Limb (tissue), 2 donors: Measurements from ENCODE around the gene ULK4.

Experiments used
- DNase-seq, 2 donors: peaks; one replicate each; pipeline ENCODE4 v3.0.0-alpha.2; 2016; ENCODE audit errors: extremely low spot score in 2 of 2

ULK4 gene

GRCh38 chr3:41365973-41366372 lies 595.9 kb downstream of the ULK4 start:
- DNase-seq, result no peak

- DNase-seq, result no peak
These were observed 597.2 kb downstream of the ULK4 start for GRCh38 chr3:41364736-41365135.

- DNase-seq, result no peak
These were observed 597.9 kb downstream of the ULK4 start for GRCh38 chr3:41363830-41364523.

- no peak for DNase-seq
These were observed 599.0 kb downstream of the ULK4 start for GRCh38 chr3:41362638-41363559.

- no peak for DNase-seq
These were observed 604.6 kb downstream of the ULK4 start for GRCh38 chr3:41357271-41357670.

- DNase-seq, result no peak
These were observed 605.1 kb downstream of the ULK4 start for GRCh38 chr3:41356775-41357174.

- DNase-seq, result no peak
These were observed 609.4 kb downstream of the ULK4 start for GRCh38 chr3:41352510-41352909.

GRCh38 chr3:41350441-41350840 lies 611.5 kb downstream of the ULK4 start:
- no peak for DNase-seq

GRCh38 chr3:41348401-41348800 lies 613.5 kb downstream of the ULK4 start:
- no peak for DNase-seq

- DNase-seq, result no peak
These were observed 615.1 kb downstream of the ULK4 start for GRCh38 chr3:41346698-41347270.

GRCh38 chr3:41345788-41346187 lies 616.1 kb downstream of the ULK4 start:
- no peak for DNase-seq

GRCh38 chr3:41339758-41340157 lies 622.1 kb downstream of the ULK4 start:
- DNase-seq, result no peak

- DNase-seq, result no peak
These were observed 623.6 kb downstream of the ULK4 start for GRCh38 chr3:41338276-41338675.

GRCh38 chr3:41334426-41334825 lies 627.5 kb downstream of the ULK4 start:
- DNase-seq, result no peak

GRCh38 chr3:41331041-41331440 lies 630.9 kb downstream of the ULK4 start:
- no peak for DNase-seq

- no peak for DNase-seq
These were observed 631.4 kb downstream of the ULK4 start for GRCh38 chr3:41330465-41330864.

- DNase-seq, result no peak
These were observed 632.0 kb downstream of the ULK4 start for GRCh38 chr3:41329881-41330280.

GRCh38 chr3:41328926-41329325 lies 633.0 kb downstream of the ULK4 start:
- DNase-seq, result no peak

GRCh38 chr3:41327718-41328117 lies 634.2 kb downstream of the ULK4 start:
- no peak for DNase-seq

- DNase-seq, result no peak
These were observed 637.8 kb downstream of the ULK4 start for GRCh38 chr3:41324156-41324475.

GRCh38 chr3:41323467-41324155 lies 638.3 kb downstream of the ULK4 start:
- no peak for DNase-seq

GRCh38 chr3:41321642-41321980 lies 640.3 kb downstream of the ULK4 start:
- DNase-seq, result no peak
